ENCODE data around the gene CSHL1. TPM values are rescaled to one million over a fixed set of nuclear protein-coding genes. Genes with fewer than 3 reads are reported as not detected.
A peak's percentile ranks its signal among the peaks of the same experiment; 100 is the strongest.

Gene CSHL1
- polyA plus RNA-seq, 3 donors: not detected

GRCh38 chr17:63954402-63955063 is 43.5 kb upstream of the CSHL1 start:
- no peak for DNase-seq
- TF ChIP-seq CTCF (IDR thresholded peaks at IDR 0.05): no peak
- no peaks in the 10 kb centered on the region for H3K79me2 ChIP-seq (ENCODE audit: insufficient read depth, low read length)
- no peak overlapping the region for H2AFZ ChIP-seq (ENCODE audit: insufficient read depth, low read depth, low read length, poor library complexity, severe bottlenecking)
- no peak overlapping the region for H3K27ac ChIP-seq (ENCODE audit: low read depth in 1 of 2, low read length in 2 of 2)
- H3K4me1 ChIP-seq (ENCODE audit: control insufficient read depth in 1 of 2, insufficient read depth in 2 of 2, low read length in 2 of 2): no peaks in the 10 kb centered on the region
- 8% methylated on average over 2 of the region's 11 CpGs for WGBS (ENCODE audit: insufficient coverage)
- no peaks in the 10 kb centered on the region for H3K9me3 ChIP-seq (replicated peaks in 1 of 2; ENCODE audit: control insufficient read depth in 1 of 2, insufficient read depth in 1 of 2, low read length in 2 of 2)
- peaks cover 5% of the 10 kb centered on the region for H3K4me1 Mint-ChIP-seq
- H3K4me3 Mint-ChIP-seq: no peak overlapping the region
- H3K36me3 Mint-ChIP-seq: no peaks in the 10 kb centered on the region
- H4K20me1 ChIP-seq (ENCODE audit: insufficient read depth, low read length): no peaks in the 10 kb centered on the region
- H3K4me2 ChIP-seq (replicated peaks; ENCODE audit: extremely low read depth, low read length, poor library complexity, severe bottlenecking): no peak overlapping the region
- H3K9me3 Mint-ChIP-seq: peaks cover 0 to 3% (median 0%) of the 10 kb centered on the region in 7 donors
- intact Hi-C loops (cut with micrococcal nuclease): no loop called here
- H3K9ac ChIP-seq (ENCODE audit: insufficient read depth, low read length, poor library complexity, severe bottlenecking): no peak overlapping the region
- no peaks in the 10 kb centered on the region for H3K27me3 ChIP-seq (ENCODE audit: control insufficient read depth in 2 of 2, insufficient read depth in 2 of 2, low read length in 2 of 2)
- H3K36me3 ChIP-seq (replicated peaks in 1 of 2; ENCODE audit: control insufficient read depth in 1 of 2, insufficient read depth in 2 of 2, low read length in 2 of 2): no peaks in the 10 kb centered on the region
- peak overlapping the region in 3 of 7 donors; percentile 42 to 60 (median 46) for H3K27ac Mint-ChIP-seq
- no peak overlapping the region for H3K4me3 ChIP-seq (replicated peaks in 1 of 3; ENCODE audit: low read depth in 2 of 3, low read length in 3 of 3)
- H3K27me3 Mint-ChIP-seq (ENCODE audit: low read depth in 3 of 3): peaks cover 5 to 7% (median 6%) of the 10 kb centered on the region in 3 donors

- intact Hi-C loops (cut with micrococcal nuclease): no loop called here
- Mint-ChIP-seq H3K27ac (peak overlapping the region in 1 of 7 donors; percentile 44), H3K4me1 (peaks cover 10% of the 10 kb centered on the region), H3K4me3 (no peak overlapping the region), H3K27me3 (ENCODE audit: low read depth in 3 of 3) (peaks cover 5 to 9% (median 6%) of the 10 kb centered on the region in 3 donors), H3K36me3 (no peaks in the 10 kb centered on the region), H3K9me3 (peaks cover 0 to 3% (median 0%) of the 10 kb centered on the region in 7 donors)
- no peaks in the 10 kb centered on the region for H3K79me2 ChIP-seq (ENCODE audit: insufficient read depth, low read length)
- no peaks in the 10 kb centered on the region for H3K27me3 ChIP-seq (ENCODE audit: control insufficient read depth in 2 of 2, insufficient read depth in 2 of 2, low read length in 2 of 2)
- H3K4me2 ChIP-seq (replicated peaks; ENCODE audit: extremely low read depth, low read length, poor library complexity, severe bottlenecking): no peak overlapping the region
- no peak for TF ChIP-seq CTCF (IDR thresholded peaks at IDR 0.05)
- no peak for DNase-seq
- 94% methylated on average over 27 of the region's 29 CpGs for WGBS (ENCODE audit: insufficient coverage)
- peaks cover 5 to 6% of the 10 kb centered on the region in 2 donors for H3K4me1 ChIP-seq (ENCODE audit: control insufficient read depth in 1 of 2, insufficient read depth in 2 of 2, low read length in 2 of 2)
- H3K36me3 ChIP-seq (replicated peaks in 1 of 2; ENCODE audit: control insufficient read depth in 1 of 2, insufficient read depth in 2 of 2, low read length in 2 of 2): no peaks in the 10 kb centered on the region
- no peaks in the 10 kb centered on the region for H3K9me3 ChIP-seq (replicated peaks in 1 of 2; ENCODE audit: control insufficient read depth in 1 of 2, insufficient read depth in 1 of 2, low read length in 2 of 2)
- H3K27ac ChIP-seq (ENCODE audit: low read depth in 1 of 2, low read length in 2 of 2): no peak overlapping the region
- H2AFZ ChIP-seq (ENCODE audit: insufficient read depth, low read depth, low read length, poor library complexity, severe bottlenecking): no peak overlapping the region
- H4K20me1 ChIP-seq (ENCODE audit: insufficient read depth, low read length): no peaks in the 10 kb centered on the region
- H3K4me3 ChIP-seq (replicated peaks in 1 of 3; ENCODE audit: low read depth in 2 of 3, low read length in 3 of 3): no peak overlapping the region
- H3K9ac ChIP-seq (ENCODE audit: insufficient read depth, low read length, poor library complexity, severe bottlenecking): no peak overlapping the region
These were observed 40.2 kb upstream of the CSHL1 start for GRCh38 chr17:63950940-63951907.

All from CD14-positive monocyte (primary cell).